GM19023 (cell line): ENCODE measurements around the gene UVRAG.
A peak's percentile ranks its signal among the peaks of the same experiment; 100 is the strongest.

Experiments used
- ATAC-seq: cut with Tn5 transposase; IDR thresholded peaks from one replicate; pipeline ENCODE4 v1.9.1; 2021; ENCODE audit warnings: mild to moderate bottlenecking, moderate library complexity; ENCODE audit not compliant: unreplicated experiment

Gene UVRAG

DNA sequence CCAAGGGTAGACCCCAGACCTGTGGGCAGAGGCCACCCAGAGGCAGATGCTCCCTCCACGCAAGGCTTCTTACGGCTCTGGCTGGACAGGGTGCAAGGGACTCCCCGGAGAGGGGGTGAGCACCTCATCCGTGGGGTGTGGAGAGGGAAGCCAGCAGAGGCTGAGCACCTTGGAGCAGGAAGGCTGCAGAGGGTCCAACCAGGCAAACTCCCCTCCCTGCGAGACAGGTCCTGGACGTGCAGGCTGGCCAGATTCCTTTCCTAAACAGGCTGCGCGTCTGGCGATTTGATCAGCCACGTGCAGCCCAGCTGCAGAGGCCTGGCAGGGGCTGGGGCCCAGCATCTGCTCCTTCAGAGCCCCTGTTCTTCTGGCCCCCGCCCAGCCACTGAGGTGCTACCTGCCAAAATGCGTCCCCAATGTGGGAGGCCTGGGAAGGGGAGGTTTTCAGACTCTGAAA lies 342.0 kb downstream of the UVRAG start:
- no peak for ATAC-seq

DNA sequence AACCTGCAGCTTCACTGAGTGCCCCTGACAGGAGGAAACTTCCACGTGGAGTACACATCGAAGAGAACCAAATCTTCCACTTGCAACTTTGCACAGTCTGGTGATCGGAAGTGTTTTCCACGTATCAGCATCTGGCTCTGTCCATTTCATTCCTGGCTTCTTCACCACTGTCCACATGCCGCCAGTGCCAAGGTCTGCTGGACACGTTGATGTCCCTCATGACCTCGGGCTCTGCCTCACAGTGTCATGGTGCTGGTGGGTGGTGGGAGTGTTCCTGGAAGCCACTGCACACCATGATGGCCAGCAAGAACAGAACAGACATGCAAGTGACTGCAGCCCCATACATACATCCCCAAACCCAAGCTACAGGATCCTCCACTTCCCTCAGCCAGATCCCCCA lies 342.9 kb downstream of the UVRAG start:
- no peak for ATAC-seq

DNA sequence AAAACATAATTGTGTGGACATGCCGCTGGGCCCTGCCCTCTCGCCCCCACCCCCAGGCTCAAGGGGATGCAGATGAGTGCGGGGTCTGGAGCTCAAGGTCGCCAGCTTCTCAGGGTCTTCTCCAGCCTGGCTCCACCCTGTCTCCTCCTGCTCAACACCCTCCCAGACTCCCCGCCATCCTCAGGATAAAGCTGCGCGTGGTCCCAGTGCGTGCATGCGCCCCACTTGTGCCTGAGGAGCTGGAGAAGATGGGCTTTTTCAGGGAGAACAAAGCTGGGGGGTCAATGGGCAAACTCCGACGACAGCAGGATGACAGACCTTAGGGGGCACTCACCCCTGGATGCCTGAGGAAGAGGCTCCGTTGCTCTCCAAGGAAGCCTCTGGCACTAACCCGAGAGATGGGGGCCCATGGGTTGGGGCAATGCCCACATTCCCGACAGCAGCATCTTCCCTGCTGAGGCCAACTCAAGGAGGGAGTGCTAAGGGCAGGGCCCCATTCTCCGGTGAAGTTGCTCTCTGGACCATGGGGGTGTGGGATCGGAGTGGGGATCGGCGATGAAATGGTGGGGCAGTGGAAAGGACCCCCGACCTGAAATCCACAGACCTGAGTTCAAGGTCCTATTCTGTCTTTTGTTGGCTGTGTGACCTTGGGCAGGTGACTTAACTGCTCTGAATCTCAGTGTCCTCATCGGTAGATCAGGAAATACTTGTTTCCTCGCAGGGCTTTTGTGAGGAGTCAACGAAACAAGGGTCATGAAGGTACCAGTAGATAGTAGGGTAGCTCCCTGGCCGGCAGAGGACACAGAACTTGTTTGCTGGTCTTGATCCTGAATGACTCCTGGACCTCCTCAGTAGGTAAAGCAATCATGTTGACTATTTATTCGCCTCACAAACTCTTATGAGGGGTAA lies 343.6 kb downstream of the UVRAG start:
- ATAC-seq = no peak

DNA sequence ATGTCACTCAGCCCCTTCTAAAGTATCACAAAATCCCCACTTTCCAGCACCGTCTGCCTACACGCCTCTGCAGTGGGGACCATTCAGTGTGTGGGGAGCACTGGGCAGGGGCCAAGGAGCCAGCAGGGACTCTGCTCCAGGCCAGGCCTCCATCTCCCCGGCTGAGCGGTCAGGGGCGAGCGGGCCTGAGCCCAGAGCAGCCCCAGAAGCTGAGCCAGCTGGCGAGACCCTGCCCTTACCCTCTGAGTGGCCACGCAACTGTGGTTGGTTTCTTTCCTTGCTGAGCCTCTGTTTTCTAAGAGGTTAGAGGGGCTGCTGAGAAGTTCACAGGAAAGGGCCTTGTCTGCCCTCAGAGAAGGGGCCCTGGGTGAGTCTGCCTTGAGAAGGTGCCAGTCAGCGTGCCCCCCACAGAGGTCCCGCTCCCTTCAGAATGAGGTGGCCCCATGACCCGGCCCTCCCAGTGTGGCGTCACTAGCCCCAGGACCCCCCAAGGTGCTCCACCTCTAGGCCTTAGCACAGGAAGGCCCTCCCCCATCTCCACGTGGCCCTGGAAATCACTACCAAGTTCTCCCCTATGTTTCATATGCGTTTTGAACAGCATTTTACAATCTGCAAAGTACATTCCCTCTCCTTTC lies 344.4 kb downstream of the UVRAG start:
- no peak for ATAC-seq

- no peak for ATAC-seq
Observed at GRCh38 chr11:76159983-76160661, 345.1 kb downstream of the UVRAG start.

DNA sequence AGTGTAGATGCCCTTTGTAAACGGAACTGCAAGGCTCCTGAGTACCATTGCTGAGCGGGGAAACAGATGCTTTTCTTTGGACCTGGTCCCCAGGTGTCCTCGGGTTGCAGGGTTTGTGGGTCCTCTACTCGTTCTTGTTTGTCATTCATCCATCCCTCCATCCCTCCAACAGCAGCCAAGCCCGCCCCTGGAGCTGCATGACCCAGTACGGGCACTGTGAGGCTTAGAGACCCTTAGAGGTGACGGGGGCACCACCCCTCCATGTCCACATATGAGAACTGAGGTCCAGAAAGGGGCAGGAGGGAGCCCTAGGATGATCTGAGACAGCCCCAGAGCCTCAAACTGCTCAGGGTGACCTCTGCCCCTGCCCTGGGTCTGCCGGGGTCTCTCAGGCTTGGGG lies 345.8 kb downstream of the UVRAG start:
- ATAC-seq = no peak

GRCh38 chr11:76161261-76161961 lies 346.4 kb downstream of the UVRAG start:
- ATAC-seq = no peak

- no peak for ATAC-seq
Observed at GRCh38 chr11:76162336-76163288, 347.6 kb downstream of the UVRAG start.

DNA sequence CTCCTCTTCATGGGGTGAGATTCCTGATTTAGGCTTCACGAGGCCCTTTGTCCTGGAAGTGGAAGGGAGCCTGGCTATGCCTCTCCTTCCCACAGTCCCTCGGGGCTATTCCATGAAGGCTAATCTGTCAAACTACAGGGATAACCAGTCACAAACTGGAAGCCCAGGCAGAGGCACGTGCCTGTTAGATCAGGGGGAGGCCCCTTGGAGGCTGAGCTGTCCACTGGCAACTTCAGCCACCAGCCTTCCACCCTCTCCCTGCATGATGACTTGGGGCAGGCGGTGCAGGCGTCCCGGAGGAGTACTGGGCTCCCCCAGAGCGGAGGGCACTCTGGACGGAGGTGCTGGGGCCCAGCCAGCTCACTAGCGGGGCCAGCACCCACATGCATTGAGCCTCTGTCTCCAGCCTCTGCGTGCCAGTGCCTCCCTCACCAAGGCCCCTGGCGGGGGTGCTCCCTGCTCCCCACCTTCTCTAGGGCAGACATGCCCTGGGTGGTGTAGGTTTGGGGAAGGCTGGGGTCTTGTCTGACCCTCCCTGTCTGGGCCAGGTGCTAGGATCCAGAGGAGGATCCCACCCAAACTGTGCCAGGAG lies 348.4 kb downstream of the UVRAG start:
- ATAC-seq = no peak

DNA sequence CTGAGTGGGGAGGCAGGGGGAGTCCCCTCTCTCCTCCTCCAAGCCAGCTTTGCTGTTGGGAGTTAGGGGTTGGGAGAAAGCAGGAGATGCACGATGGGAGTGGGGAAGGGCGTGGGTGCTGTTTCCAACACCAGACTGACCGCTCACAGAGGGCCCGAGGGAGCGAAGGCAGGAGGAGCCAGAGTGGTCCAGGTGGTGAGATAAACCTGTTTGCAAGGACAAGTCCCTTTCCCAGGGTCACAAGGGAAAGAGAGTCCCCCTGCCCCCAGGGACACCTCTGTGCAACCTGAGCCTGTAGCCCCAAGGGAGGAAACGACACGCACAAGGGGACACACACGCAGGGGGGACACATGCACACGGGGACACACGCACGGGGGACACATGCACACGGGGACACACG lies 349.1 kb downstream of the UVRAG start:
- ATAC-seq = no peak

- no peak for ATAC-seq
Observed at GRCh38 chr11:76164861-76165751, 350.1 kb downstream of the UVRAG start.

DNA sequence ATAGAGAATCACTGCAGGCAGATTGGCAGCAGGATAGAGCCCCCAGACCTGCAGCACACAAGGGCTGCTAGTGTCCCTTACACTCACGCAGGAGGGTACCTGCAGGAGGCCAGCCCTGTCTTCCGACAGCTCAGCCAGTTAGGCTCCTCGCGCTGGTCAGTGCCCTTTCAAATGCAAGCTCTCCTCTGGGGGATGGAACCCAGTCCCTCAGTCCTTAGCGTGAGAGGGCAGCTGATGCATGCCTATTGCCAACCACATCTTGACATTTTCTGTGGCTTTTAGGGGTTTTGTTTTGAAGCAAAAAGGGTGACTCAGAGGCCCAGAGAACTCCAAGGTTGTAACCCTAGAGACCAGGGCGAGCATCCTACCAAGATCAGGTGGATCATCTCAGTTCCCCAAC lies 351.3 kb downstream of the UVRAG start:
- ATAC-seq = peak; percentile 48

- ATAC-seq = no peak
Observed at GRCh38 chr11:76167590-76167989, 352.6 kb downstream of the UVRAG start.

- ATAC-seq = peak; percentile 64
Observed at GRCh38 chr11:76169473-76169896, 354.5 kb downstream of the UVRAG start.

DNA sequence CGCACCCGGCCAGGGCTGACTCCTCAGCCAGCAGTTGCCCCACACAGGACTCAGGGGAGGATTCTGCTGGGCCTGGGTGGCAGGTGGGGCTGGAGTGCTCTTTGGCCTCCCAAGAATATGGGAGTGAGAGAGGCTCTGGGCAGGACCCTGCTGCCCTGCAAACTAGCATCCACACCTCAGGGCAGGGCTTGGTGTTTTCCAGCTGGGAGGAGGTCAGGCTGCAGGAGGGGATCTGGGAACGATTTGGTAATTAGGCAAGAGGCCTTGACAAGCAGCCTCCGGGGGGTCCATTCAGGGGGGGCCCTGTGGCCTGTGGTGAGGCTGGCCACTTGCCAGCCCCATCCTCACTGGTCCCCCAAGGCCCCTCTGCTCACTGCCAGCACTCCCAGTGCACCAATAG lies 355.5 kb downstream of the UVRAG start:
- no peak for ATAC-seq

- ATAC-seq = no peak
Observed at GRCh38 chr11:76172583-76172982, 357.6 kb downstream of the UVRAG start.

- ATAC-seq = no peak
Observed at GRCh38 chr11:76173663-76174062, 358.7 kb downstream of the UVRAG start.

GRCh38 chr11:76174330-76174729 lies 359.3 kb downstream of the UVRAG start:
- no peak for ATAC-seq

DNA sequence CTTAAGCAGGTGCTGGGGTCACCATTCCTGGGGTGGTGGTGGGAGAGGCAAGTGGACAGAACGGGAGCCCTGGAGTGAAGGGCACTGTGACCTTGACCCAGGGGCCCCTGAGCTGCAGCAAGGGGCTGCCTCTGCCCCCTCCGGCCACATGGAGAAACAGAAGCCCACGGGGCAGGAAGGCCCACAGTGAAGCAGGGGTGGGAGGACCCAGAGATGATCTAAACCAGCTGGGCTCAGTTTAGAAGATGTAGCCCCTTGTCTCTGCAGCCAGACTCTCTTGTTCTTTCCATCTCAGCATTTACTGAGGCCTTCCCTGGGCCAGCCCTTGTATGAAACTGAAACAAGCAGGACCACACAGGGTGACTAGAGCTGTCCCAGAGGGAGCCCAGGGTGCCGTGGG lies 360.8 kb downstream of the UVRAG start:
- no peak for ATAC-seq
